ENCODE measurements around the gene CAMK4.

- no peak for TF ChIP-seq POLR2A (IDR thresholded peaks at IDR 0.05)
- no peak for TF ChIP-seq CTCF (IDR thresholded peaks at IDR 0.05)
Measured at GRCh38 chr5:111337133-111337532, 112.9 kb downstream of the CAMK4 start.

All from tibial nerve (tissue), 3 donors.